Heart right ventricle (tissue), 16 donors: ENCODE data around the gene BZW2. TPM values are rescaled to one million over a fixed set of nuclear protein-coding genes. Genes with fewer than 3 reads are reported as not detected.

ENCODE experiments used
- ATAC-seq, 8 donors: fragments of 200-7000 bp; cut with Tn5 transposase; one replicate each; pipeline ENCODE4 v1.9.1; 2020; ENCODE audit warnings: mild to moderate bottlenecking in 8 of 8, moderate library complexity in 8 of 8, moderate number of reproducible peaks in 1 of 8
- DNase-seq, 2 donors: peaks; one replicate each; pipeline ENCODE4 v3.0.0-alpha.2; 2020
- H3K27ac ChIP-seq, 10 donors: fragments of 200-600 bp; sonication (generic) in 2 of 10; one replicate each; pipeline versions ENCODE4 v1.5.0 to v1.8.0; 2020 to 2022; ENCODE audit warnings: mild to moderate bottlenecking in 3 of 10
- H3K27me3 ChIP-seq, 7 donors: fragments of 200-600 bp; one replicate each; pipeline ENCODE4 v1.8.0; 2021 to 2022; ENCODE audit warnings: mild to moderate bottlenecking in 2 of 7
- H3K36me3 ChIP-seq, 9 donors: fragments of 200-600 bp; sonication (generic) in 1 of 9; one replicate each; pipeline versions ENCODE4 v1.5.0 to v1.8.0; 2020 to 2022; ENCODE audit warnings: mild to moderate bottlenecking in 2 of 9
- H3K4me1 ChIP-seq, 9 donors: fragments of 200-600 bp; sonication (generic) in 1 of 9; one replicate each; pipeline versions ENCODE4 v1.5.0 to v1.8.0; 2020 to 2022; ENCODE audit warnings: mild to moderate bottlenecking in 4 of 9
- H3K4me3 ChIP-seq, 10 donors: fragments of 200-600 bp; sonication (generic) in 2 of 10; one replicate each; pipeline versions ENCODE4 v1.5.0 to v1.8.0; 2020 to 2022; ENCODE audit warnings: mild to moderate bottlenecking in 7 of 10, moderate library complexity in 2 of 10
- H3K9me3 ChIP-seq, 11 donors: fragments of 200-600 bp in 10 of 11; sonication (generic) in 2 of 11; one replicate each; pipeline versions ENCODE4 v1.5.0 to v1.8.0; 2013 to 2022; ENCODE audit warnings: mild to moderate bottlenecking in 2 of 11, control low read depth in 1 of 11, moderate library complexity in 1 of 11
- WGBS, 2 donors: extraction: QIAGEN DNeasy Blood & Tissue Kit; methylation state at CpG; one replicate each; pipeline ENCODE4 v1.1.7; 2013; ENCODE audit warnings: inconsistent platforms in 1 of 2; 5-methylcytosine and 5-hydroxymethylcytosine counted together
- intact Hi-C, 10 donors: fragments of 100-400 bp; cut with DNase I; formaldehyde crosslinking; loops; one replicate each; pipeline versions ENCODE4 v1.11.1 to v1.14.2; 2022
- polyA plus RNA-seq, 2 donors: library from polyadenylated mRNA; stranded (reverse); fragments of 200-250 nt; gene quantifications; one replicate each; pipeline ENCODE4 v1.2.3, GENCODE V29; 2013
- total RNA-seq, 10 donors: library from RNA; stranded (reverse); fragmentation: NEBNext Ultra II Directional in 3 of 10; extraction: Animal tissue kit (Norgen Biotek cat#: 25700) in 3 of 10; gene quantifications; one replicate each; pipeline versions ENCODE4 v1.2.1 to v1.2.4, GENCODE V29; 2021 to 2023
- TF ChIP-seq, protein P1 (sequence below), 9 donors: fragments of 200-600 bp; sonication (generic) in 2 of 9; IDR thresholded peaks; one replicate each; pipeline versions ENCODE4 v1.5.0 to v1.8.0; 2021 to 2022; ENCODE audit warnings: antibody characterized with exemption in 9 of 9, mild to moderate bottlenecking in 5 of 9, moderate library complexity in 1 of 9
- donor health status: Arrhythmogenic right ventricular cardiomyopathy.
- donor health status: ischemic (EF 13 %, LVEDD 7.1; RV severe dilation, severe dysfunction).
- donor health status: healthy with polysubstance abuse.
- donor health status: DM: no; HTN: yes; CAD: no.
- donor health status: DM: no; HTN: no; CAD: no.
- donor health status: ischemic (EF 25% LVEDD 6.9; RV normal size, moderate dysfunction).
- donor health status: ischemic (EF 25% LVEDD 5.7; RV mildly dilated, moderate dysfunction).
- donor health status: healthy.
- donor health status: DM: yes; HTN: yes; CAD: no.
- donor health status: Ischemic cardiomyopathy.
- donor health status: ischemic (EF 35%, LVEDD 5.7; RV mildly dilated, moderate dysfunction).
- donor health status: nonischemic (EF 11% LVEDD 7.7; RV severe dilation, severe dysfunction).
- donor health status: DM: yes; HTN: yes; CAD: no.
- donor health status: PGD.
- donor health status: ischemic (EF 29% LVEDD 5.4; RV normal size, mild dysfunction).
- donor health status: nonischemic (EF 23%, LVEDD 6.1; RV moderate dilation, normal function).

The BZW2 gene
- total and polyA plus RNA-seq, 12 donors = 147 to 470 (median 337) TPM

DNA sequence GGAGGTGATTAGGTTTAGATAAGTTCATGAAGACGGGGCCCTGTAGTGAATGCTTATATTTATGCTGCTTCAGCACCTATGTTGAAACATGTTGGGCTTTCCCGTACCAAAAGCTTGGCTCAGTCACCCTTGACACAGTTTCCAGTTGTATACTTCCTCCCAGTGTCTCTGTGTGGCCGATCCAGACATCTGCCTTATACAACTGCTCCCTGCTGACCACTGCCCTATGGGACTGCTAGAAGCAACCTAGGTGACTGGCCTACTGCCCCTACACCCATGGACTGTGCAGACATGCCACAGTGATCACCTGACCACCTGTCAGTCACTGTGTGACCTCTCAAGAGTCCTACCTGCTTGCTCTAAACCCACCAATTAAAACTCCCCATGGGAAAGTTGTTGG, 85.0 kb downstream of the BZW2 start:
- Histone ChIP-seq H3K27me3 (no peaks in the 10 kb centered on the region), H3K27ac (peak overlapping the region in 1 of 10 donors; percentile 5), H3K4me3 (no peak overlapping the region), H3K36me3 (no peaks in the 10 kb centered on the region), H3K9me3 (no peaks in the 10 kb centered on the region), H3K4me1 (peaks cover 0 to 12% (median 0%) of the 10 kb centered on the region in 9 donors)
- intact Hi-C loops = no loop called here
- TF ChIP-seq, protein P1, sequence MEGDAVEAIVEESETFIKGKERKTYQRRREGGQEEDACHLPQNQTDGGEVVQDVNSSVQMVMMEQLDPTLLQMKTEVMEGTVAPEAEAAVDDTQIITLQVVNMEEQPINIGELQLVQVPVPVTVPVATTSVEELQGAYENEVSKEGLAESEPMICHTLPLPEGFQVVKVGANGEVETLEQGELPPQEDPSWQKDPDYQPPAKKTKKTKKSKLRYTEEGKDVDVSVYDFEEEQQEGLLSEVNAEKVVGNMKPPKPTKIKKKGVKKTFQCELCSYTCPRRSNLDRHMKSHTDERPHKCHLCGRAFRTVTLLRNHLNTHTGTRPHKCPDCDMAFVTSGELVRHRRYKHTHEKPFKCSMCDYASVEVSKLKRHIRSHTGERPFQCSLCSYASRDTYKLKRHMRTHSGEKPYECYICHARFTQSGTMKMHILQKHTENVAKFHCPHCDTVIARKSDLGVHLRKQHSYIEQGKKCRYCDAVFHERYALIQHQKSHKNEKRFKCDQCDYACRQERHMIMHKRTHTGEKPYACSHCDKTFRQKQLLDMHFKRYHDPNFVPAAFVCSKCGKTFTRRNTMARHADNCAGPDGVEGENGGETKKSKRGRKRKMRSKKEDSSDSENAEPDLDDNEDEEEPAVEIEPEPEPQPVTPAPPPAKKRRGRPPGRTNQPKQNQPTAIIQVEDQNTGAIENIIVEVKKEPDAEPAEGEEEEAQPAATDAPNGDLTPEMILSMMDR (IDR thresholded peaks at IDR 0.05) = no peak
- peak in 1 of 8 donors; percentile 35 for ATAC-seq
- 69 to 79% methylated on average over 3 of the region's 3 CpGs for whole genome bisulfite sequencing, 2 donors
- no peak for DNase-seq

DNA sequence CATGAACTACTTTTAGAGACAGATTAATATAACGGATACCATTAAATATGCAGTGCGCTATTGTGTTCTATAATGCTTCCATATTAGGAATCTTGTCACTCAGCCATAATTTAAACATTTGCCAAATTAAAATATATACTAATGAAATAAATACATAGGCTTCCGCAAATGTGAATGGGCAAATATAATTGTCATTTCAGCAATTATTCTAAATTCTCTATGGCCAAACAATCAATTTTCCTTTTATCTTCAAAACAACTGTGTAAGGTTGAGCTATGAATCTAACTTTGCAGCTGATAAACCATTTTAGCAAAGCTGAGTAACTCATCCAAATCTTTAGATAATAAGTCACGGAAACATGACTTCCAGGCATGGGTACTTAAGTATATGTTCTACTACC, 86.8 kb downstream of the BZW2 start:
- 98% methylated on average over 4 of the region's 4 CpGs for WGBS, 2 donors
- H3K4me3 ChIP-seq = no peak overlapping the region
- peaks cover 0 to 12% (median 0%) of the 10 kb centered on the region in 9 donors for H3K4me1 ChIP-seq
- ATAC-seq (no peak), DNase-seq (no peak)
- no peaks in the 10 kb centered on the region for H3K27me3 ChIP-seq
- H3K9me3 ChIP-seq = no peaks in the 10 kb centered on the region
- H3K36me3 ChIP-seq = no peaks in the 10 kb centered on the region
- intact Hi-C loops = no loop called here
- H3K27ac ChIP-seq = no peak overlapping the region
- TF ChIP-seq, protein P1 (IDR thresholded peaks at IDR 0.05) = no peak

DNA sequence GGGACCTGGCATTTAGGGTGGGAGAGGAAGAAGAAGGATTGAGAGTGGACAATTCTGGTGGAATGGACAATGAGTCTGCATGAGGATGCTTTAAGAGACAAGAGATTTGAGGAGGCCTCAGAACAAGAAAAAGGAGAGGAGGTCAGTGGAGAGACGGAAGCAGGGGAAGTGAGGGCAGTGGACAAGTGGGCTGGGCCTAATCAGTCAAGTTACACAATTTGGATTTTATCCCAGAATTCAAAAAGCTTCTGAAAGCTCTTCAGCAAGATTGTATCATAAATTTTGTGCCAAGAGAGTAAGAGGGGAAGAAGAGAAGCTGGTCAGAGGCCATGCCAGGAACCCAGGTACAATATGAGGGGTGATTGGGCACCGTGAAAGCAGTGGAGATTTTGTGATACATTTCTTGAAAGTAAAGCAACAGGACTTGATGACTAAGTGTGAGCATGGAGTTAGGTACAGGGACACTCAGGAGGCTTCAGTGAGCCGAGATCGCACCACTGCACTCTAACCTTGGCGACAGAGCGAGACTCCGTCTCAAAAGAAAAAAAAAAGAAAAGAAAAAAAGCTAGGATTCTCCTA, 88.3 kb downstream of the BZW2 start:
- Histone ChIP-seq H3K4me1 (peaks cover 0 to 12% (median 0%) of the 10 kb centered on the region in 9 donors), H3K36me3 (no peaks in the 10 kb centered on the region), H3K4me3 (no peak overlapping the region), H3K27ac (peak overlapping the region in 1 of 10 donors; percentile 5), H3K9me3 (no peaks in the 10 kb centered on the region), H3K27me3 (no peaks in the 10 kb centered on the region)
- 67 to 85% methylated on average over 7 of the region's 7 CpGs for WGBS, 2 donors
- DNase-seq = no peak
- intact Hi-C loops = no loop called here
- TF ChIP-seq, protein P1 (IDR thresholded peaks at IDR 0.05) = no peak
- ATAC-seq = peak in 1 of 8 donors; percentile 52

DNA sequence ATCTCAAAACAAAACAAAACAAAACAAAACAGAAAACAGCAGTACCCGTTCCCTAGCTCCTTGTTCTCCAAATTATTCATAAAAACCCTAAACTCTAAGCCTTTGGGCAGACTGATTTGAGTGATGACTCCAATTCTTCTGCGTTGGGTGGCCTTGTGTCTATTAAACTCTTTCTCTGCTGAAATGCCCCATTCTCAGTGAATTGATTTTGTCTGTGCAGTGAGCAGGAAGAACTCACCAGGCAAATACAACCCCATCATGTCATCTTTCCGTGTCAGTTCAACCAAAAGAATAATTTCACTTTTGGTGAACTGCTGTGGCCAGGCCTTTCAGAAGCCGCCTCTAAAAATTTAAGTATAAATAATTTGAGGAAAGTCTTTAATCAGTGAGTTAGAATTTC, 89.0 kb downstream of the BZW2 start:
- 77 to 93% methylated on average over 4 of the region's 4 CpGs for WGBS, 2 donors
- no peak for ATAC-seq
- TF ChIP-seq, protein P1 (IDR thresholded peaks at IDR 0.05) = no peak
- no peaks in the 10 kb centered on the region for H3K27me3 ChIP-seq
- peak overlapping the region in 1 of 10 donors; percentile 5 for H3K27ac ChIP-seq
- peaks cover 0 to 19% (median 5%) of the 10 kb centered on the region in 9 donors for H3K4me1 ChIP-seq
- no peaks in the 10 kb centered on the region for H3K9me3 ChIP-seq
- no peak for DNase-seq
- H3K4me3 ChIP-seq = no peak overlapping the region
- no peaks in the 10 kb centered on the region for H3K36me3 ChIP-seq
- intact Hi-C loops = no loop called here
